Testis (tissue), 3 donors: ENCODE data around the gene SP2. TPM values are rescaled to one million over a fixed set of nuclear protein-coding genes. Genes with fewer than 3 reads are reported as not detected.
A peak's percentile ranks its signal among the peaks of the same experiment; 100 is the strongest.
"Not testable (repeated sequence)": the region's sequence is repeated elsewhere in the genome, so short reads cannot be mapped to it uniquely, and the experiment has no call there.

Experiments
- DNase-seq: peaks from one replicate; pipeline ENCODE4 v3.0.0-alpha.2; 2019
- H3K27ac ChIP-seq, 2 donors: fragments of 200-600 bp; sonication (generic); one replicate each; pipeline ENCODE4 v1.5.1; 2019
- H3K27me3 ChIP-seq: fragments of 200-600 bp; sonication (generic); one replicate; pipeline ENCODE4 v1.5.1; 2019
- H3K36me3 ChIP-seq: fragments of 200-600 bp; sonication (generic); one replicate; pipeline ENCODE4 v1.5.1; 2017; ENCODE audit warnings: low read depth; ENCODE audit errors: missing control alignments
- H3K4me1 ChIP-seq: fragments of 200-600 bp; sonication (generic); one replicate; pipeline ENCODE4 v1.5.1; 2019
- H3K4me3 ChIP-seq, 2 donors: fragments of 200-600 bp; sonication (generic); one replicate each; pipeline ENCODE4 v1.5.1; 2017 to 2019
- H3K9me3 ChIP-seq: fragments of 200-600 bp; sonication (generic); one replicate; pipeline ENCODE4 v1.5.1; 2017
- POLR2A ChIP-seq: fragments of 450-650 bp; IDR thresholded peaks from one replicate; pipeline ENCODE4 v1.6.1; 2017; ENCODE audit warnings: antibody characterized with exemption, mild to moderate bottlenecking, moderate library complexity
- WGBS, 2 donors: methylation state at CpG; one replicate each; pipeline ENCODE4 v1.1.5; 2018; 5-methylcytosine and 5-hydroxymethylcytosine counted together
- intact Hi-C: fragments of 100-400 bp; cut with DNase I; formaldehyde crosslinking; loops from one replicate; pipeline ENCODE4 v1.15.1; 2023; ENCODE audit warnings: low total_unique reads
- polyA plus RNA-seq: library from polyadenylated mRNA; stranded (reverse); fragments of 350-450 nt; fragmentation: Illumina TruSeq; extraction: RNeasy Lipid Tissue Mini Kit (QIAGEN cat#74804); gene quantifications from one replicate; pipeline ENCODE4 v1.2.3, GENCODE V29; 2014; ENCODE audit warnings: low read depth, low replicate concordance; ENCODE audit not compliant: insufficient read depth
- total RNA-seq, 2 donors: library from RNA; depleted of rRNA; stranded (reverse); fragments of >200 nt; gene quantifications; one replicate each; pipeline ENCODE4 v1.2.3, GENCODE V29; 2016
- TF ChIP-seq, protein P1 (sequence below), 3 experiments: fragments of 450-650 bp in 2 of 3; fragments of 200-600 bp in 1 of 3; sonication (generic) in 1 of 3; IDR thresholded peaks; one replicate each; pipeline ENCODE4 v1.5.1; 2016 to 2019; ENCODE audit warnings: antibody characterized with exemption in 3 of 3, mild to moderate bottlenecking in 2 of 3, moderate library complexity in 1 of 3

The SP2 gene
- total and polyA plus RNA-seq, 3 donors from 2014 or later: 18.9 to 35.0 (median 23.5) TPM

DNA sequence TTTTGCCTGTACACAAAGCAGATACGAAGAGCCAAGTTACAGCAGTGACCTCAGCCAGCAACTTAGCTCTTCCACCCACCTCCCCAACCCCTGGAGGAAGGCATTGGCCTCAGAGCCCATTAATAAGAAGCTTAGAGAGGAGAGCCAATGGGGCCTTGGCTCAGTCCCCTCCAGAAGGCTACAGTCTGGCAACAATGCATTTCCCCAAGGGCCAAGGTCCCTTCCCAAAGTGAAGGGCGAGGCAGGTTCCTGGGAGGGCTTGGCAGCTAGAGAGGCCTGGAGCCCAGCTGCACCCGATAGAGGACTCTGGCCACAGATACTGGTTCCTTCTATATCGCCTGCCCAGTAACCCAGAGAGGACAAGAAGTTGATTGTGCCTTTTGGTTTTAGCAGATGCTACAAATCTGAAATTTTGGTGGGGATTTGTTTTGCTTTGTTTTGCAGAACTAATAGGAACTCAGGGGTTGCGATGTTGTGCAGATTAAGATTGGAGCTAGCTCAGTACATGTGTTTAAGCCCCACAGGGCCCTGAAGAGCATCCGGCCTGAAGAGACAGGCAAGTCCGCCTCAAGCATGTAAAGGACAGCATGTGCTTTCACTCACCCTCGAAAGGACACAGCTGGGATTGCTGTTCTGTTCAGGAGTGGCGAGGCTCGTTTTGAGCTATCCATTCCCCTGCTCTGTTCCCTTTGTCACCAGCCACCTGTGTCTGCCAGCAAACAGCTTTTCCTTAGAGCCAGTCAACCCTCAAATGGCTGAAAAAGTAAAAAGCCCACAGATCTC lies 33.4 kb downstream of the SP2 start:
- TF ChIP-seq, protein P1, sequence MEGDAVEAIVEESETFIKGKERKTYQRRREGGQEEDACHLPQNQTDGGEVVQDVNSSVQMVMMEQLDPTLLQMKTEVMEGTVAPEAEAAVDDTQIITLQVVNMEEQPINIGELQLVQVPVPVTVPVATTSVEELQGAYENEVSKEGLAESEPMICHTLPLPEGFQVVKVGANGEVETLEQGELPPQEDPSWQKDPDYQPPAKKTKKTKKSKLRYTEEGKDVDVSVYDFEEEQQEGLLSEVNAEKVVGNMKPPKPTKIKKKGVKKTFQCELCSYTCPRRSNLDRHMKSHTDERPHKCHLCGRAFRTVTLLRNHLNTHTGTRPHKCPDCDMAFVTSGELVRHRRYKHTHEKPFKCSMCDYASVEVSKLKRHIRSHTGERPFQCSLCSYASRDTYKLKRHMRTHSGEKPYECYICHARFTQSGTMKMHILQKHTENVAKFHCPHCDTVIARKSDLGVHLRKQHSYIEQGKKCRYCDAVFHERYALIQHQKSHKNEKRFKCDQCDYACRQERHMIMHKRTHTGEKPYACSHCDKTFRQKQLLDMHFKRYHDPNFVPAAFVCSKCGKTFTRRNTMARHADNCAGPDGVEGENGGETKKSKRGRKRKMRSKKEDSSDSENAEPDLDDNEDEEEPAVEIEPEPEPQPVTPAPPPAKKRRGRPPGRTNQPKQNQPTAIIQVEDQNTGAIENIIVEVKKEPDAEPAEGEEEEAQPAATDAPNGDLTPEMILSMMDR (IDR thresholded peaks at IDR 0.05): no peak
- no peak for TF ChIP-seq POLR2A
- intact Hi-C loops: no loop called here
- WGBS, 2 donors: 43 to 51% methylated on average over 10 of the region's 10 CpGs
- Histone ChIP-seq H3K27me3 (no peaks in the 10 kb centered on the region), H3K27ac (no peak overlapping the region), H3K9me3 (no peaks in the 10 kb centered on the region), H3K4me1 (peaks cover 8% of the 10 kb centered on the region), H3K36me3 (no peaks in the 10 kb centered on the region), H3K4me3 (no peak overlapping the region)
- peak; percentile 46 for DNase-seq

DNA sequence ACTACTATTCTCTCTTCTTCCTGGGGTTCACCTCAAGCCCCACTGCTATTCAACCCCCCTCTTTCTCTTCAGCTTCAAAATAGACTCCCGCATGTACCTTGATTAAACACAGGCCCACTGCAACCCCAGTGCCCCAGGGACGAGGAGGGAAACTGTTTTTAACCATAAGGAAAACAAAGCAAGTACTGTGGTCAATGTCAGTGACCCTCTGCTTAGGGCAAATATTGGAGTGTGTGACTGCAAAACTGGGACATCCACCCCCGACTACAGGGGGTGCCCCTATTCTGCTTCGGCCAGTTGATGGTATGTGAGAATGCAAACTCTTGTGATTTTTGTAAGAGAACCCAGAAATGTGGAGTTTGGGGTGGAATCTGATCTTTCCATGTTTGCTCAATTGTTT lies 35.8 kb downstream of the SP2 start:
- Histone ChIP-seq H3K4me3 (no peak overlapping the region), H3K4me1 (peaks cover 8% of the 10 kb centered on the region), H3K27me3 (no peaks in the 10 kb centered on the region), H3K27ac (no peak overlapping the region), H3K36me3 (no peaks in the 10 kb centered on the region), H3K9me3 (no peaks in the 10 kb centered on the region)
- intact Hi-C loops: no loop called here
- no peak for DNase-seq
- no peak for TF ChIP-seq POLR2A
- TF ChIP-seq, protein P1 (IDR thresholded peaks at IDR 0.05): no peak
- WGBS, 2 donors: 83 to 91% methylated on average over 4 of the region's 4 CpGs

DNA sequence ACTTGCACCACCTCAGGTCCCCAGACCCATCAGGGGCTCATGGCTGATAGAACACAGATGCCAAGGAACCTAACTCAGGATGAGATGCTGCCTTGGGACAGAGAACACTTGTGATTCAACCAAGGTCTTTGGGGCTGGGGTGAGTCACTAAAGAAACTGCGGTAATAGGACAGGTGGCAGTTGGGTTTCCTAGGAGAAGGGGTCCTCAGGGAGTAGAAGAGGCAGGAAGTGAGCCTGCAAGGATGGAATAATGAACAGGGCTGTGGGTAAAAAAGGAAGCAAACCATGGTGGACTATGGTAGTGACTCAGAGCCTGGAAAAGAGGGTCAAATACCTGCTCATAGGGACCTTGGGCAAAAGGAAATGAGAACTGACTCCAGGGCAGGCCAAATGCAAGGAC lies 38.8 kb downstream of the SP2 start:
- Histone ChIP-seq H3K4me1 (peaks cover 7% of the 10 kb centered on the region), H3K9me3 (no peaks in the 10 kb centered on the region), H3K36me3 (no peaks in the 10 kb centered on the region), H3K27me3 (no peaks in the 10 kb centered on the region), H3K4me3 (no peak overlapping the region), H3K27ac (no peak overlapping the region)
- intact Hi-C loops: no loop called here
- whole genome bisulfite sequencing, 2 donors: 90 to 100% methylated on average over 1 of the region's 1 CpG
- no peak for DNase-seq
- TF ChIP-seq, protein P1 (IDR thresholded peaks at IDR 0.05): no peak
- TF ChIP-seq POLR2A: no peak

DNA sequence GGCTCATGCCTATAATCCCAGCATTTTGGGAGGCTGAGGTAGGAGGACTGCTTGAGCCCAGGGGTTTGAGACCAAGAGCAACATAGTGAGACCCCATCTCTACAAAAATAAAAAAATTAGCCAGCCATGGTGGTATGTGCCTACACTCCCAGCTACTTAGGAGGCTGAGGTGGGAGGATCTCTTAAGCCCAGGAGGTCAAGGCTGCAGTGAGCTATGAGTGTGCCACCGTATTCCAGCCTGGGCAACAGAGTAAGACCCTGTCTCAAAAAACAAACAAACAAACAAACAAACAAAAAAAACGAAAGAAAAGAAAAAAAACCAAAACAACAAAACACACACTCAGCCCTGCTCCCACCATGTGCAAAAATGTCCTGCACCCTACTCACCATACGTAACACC lies 39.4 kb downstream of the SP2 start:
- H3K27ac ChIP-seq, H3K4me1 ChIP-seq, H3K4me3 ChIP-seq, DNase-seq, H3K9me3 ChIP-seq, intact Hi-C loops, H3K36me3 ChIP-seq, H3K27me3 ChIP-seq: not testable (repeated sequence)
- 80 to 81% methylated on average over 3 of the region's 3 CpGs for WGBS, 2 donors

DNA sequence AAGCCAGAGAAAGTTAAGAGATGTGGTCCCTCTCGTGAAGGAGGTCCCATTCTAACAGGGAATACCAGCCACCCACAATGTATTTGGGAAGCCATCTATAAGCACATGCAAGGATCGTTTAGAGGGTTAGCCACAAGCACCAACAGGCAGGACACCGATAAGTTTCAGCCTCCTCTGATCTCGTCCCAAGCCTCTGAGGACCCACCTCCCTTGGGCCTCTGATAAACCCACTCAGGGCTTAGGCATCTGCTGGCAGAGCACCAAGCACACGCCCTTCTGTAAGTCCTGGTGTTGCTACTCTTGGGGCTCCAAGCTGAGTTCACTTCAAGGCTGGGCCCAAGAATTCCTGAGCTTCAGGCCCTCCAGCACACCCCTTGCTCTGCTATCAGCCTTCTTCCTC lies 39.9 kb downstream of the SP2 start:
- intact Hi-C loops: no loop called here
- no peak for DNase-seq
- WGBS, 2 donors: 67 to 70% methylated on average over 5 of the region's 5 CpGs
- Histone ChIP-seq H3K27ac (no peak overlapping the region), H3K9me3 (no peaks in the 10 kb centered on the region), H3K36me3 (no peaks in the 10 kb centered on the region), H3K4me1 (peaks cover 11% of the 10 kb centered on the region), H3K4me3 (no peak overlapping the region), H3K27me3 (no peaks in the 10 kb centered on the region)
- TF ChIP-seq, protein P1 (IDR thresholded peaks at IDR 0.05): no peak
- no peak for TF ChIP-seq POLR2A
